Measurements from ENCODE around the gene AEN. TPM values are rescaled to one million over a fixed set of nuclear protein-coding genes. Genes with fewer than 3 reads are reported as not detected.

The AEN gene
- total and polyA plus RNA-seq, 2 experiments from 2014 or later = 22.3 to 35.9 TPM

DNA sequence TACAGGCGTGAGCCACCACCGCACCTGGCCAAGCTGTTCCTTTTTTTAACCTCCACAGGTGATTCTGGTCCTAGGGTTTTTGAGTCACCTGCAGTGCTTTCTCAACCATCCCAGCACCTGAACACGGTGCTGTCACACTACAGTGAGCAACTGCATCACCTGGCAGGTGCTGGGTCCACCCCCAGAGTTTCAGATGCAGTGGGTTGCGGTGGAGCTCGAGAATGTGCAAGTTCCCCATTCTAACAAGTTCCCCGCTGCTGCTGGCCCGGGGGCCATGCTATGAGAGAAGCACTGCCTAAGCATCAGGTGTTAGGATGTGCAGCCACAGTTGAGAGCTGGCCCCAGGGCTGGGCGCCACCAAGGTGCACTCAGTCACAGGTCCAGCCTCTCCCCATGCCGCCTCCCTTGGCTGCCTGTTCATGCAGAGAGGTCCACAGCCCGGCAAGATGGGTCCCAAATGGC lies 35.7 kb downstream of the AEN start:
- Histone ChIP-seq H3K79me2 (ENCODE audit: insufficient read depth) (no peaks in the 10 kb centered on the region), H3K4me2 (ENCODE audit: unreplicated experiment) (no peak overlapping the region), H3K9me3 (ENCODE audit: low read depth) (no peaks in the 10 kb centered on the region), H3K9me2 (ENCODE audit: insufficient read depth) (no peaks in the 10 kb centered on the region), H3K9ac (no peak overlapping the region), H3K36me3 (ENCODE audit: low read depth) (no peaks in the 10 kb centered on the region), H3K27ac (no peak overlapping the region), H4K20me1 (ENCODE audit: insufficient read depth) (no peaks in the 10 kb centered on the region), H3K4me1 (ENCODE audit: insufficient read depth) (peaks cover 27% of the 10 kb centered on the region), H2AFZ (no peak overlapping the region), H3K27me3 (replicated peaks; ENCODE audit: insufficient read depth) (no peaks in the 10 kb centered on the region), H3K4me3 (no peak overlapping the region), H3F3A (ENCODE audit: insufficient read depth) (peaks cover 13% of the 10 kb centered on the region; the same call in 1 of the 2 replicates)
- DNase-seq = no peak
- TF ChIP-seq EZH2phosphoT487 (IDR thresholded peaks at IDR 0.05; ENCODE audit: insufficient read depth, low read depth) (no peak), EZH2 (IDR thresholded peaks at IDR 0.05; ENCODE audit: insufficient read depth, poor library complexity, severe bottlenecking) (no peak)
- in situ Hi-C loops (cut with MboI) = loop anchor here (25.0 kb wide), 2 partner anchors 356 to 531 kb away; no protein-coding TSS in a partner anchor
- 66 to 67% methylated on average over 10 of the region's 10 CpGs for WGBS, 2 experiments (ENCODE audit: low coverage in 1 of 2, low lambda C conversion rate in 2 of 2, missing lambda C conversion rate in 2 of 2)

DNA sequence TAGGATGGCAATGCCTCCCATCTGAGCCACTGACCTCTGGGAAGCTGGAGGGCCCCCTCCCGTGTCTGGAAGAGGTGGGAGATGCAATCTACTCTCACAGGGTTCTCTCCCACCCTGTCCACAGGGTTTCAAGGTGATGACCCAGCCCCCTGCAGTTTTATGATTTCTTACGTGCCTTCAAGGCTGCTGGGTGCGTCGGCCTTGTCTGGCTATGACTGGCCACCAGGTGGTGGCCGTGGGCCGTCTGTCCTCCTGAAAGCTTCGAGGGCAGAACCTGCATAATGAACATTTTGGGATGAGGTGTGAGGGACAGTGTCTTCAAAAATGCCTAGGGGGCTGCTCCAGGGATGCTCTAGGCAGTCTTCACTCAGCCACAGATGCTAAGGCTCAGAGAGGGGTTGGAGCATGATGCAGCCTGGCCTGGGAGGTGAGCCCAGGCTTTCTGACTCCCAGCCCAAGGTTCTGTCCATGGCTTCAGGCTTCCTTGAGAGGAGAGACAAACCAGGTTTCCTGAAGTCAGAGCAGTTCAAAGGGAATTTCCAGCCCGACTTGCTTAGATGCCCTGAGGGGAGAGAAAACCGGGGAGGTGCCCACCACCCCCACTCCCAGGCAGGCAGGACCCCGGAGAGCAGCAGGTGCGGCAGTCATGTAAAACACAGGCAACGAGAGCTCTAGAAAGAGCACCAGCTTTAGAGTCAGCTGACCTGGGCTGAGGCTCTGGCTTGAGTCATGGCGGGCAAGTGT lies 36.4 kb downstream of the AEN start:
- peak; percentile 81 for DNase-seq
- 25 to 26% methylated on average over 13 of the region's 13 CpGs for WGBS, 2 experiments (ENCODE audit: low coverage in 1 of 2, low lambda C conversion rate in 2 of 2, missing lambda C conversion rate in 2 of 2)

DNA sequence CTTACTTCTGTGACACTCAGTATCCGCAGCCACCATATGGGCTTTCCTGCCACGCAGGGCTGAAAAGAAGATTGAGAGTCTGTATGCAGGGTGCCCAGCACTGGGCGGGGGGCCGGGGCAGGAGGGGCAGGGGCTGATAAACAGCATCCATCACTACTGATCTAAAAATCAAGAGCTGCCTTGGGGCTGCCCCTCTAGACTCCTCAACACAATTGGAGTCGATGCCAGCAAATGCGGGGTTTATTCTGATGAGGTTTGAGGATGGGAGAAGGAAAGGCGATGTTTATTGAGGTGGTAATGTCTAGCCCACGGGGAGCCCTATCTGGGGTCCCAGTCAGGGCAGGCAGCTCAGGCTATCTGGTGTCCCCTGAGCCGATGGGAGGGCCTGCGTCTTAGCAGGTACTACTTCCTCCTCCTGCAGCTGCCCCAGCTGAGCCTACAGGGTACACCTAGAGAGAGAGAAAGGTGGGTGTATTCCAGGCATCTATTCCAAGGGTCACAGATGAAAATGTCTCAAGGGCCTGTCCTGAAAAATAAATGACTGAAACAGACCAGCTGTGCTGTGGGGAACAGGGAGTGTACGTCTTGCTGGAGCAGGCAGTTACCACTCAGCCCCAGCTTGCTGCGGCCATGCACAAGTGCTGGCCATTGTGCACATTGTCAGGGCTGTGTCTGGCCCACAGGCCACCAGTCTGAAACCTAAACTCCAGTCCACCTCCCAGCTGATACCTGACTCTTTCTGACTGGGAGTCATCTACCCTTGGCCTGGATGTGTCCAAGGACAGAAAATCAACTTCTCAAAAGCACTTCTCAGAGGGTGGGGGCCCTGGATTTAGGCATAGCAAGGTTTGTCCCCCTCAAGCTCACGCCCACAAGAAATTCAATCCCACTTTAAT lies 37.2 kb downstream of the AEN start:
- no peak for DNase-seq
- Histone ChIP-seq H3F3A (ENCODE audit: insufficient read depth) (peaks cover 19% of the 10 kb centered on the region; the same call in 1 of the 2 replicates), H3K4me2 (ENCODE audit: unreplicated experiment) (no peak overlapping the region), H3K36me3 (ENCODE audit: low read depth) (no peaks in the 10 kb centered on the region), H3K27me3 (replicated peaks; ENCODE audit: insufficient read depth) (no peaks in the 10 kb centered on the region), H3K9ac (no peak overlapping the region), H3K9me2 (ENCODE audit: insufficient read depth) (no peaks in the 10 kb centered on the region), H3K27ac (no peak overlapping the region), H3K9me3 (ENCODE audit: low read depth) (no peaks in the 10 kb centered on the region), H2AFZ (no peak overlapping the region), H3K79me2 (ENCODE audit: insufficient read depth) (no peaks in the 10 kb centered on the region), H3K4me1 (ENCODE audit: insufficient read depth) (peaks cover 31% of the 10 kb centered on the region), H3K4me3 (no peak overlapping the region), H4K20me1 (ENCODE audit: insufficient read depth) (no peaks in the 10 kb centered on the region)
- in situ Hi-C loops (cut with MboI) = loop anchor here (25.0 kb wide), 2 partner anchors 354 to 529 kb away; no protein-coding TSS in a partner anchor
- TF ChIP-seq EZH2 (IDR thresholded peaks at IDR 0.05; ENCODE audit: insufficient read depth, poor library complexity, severe bottlenecking) (no peak), EZH2phosphoT487 (IDR thresholded peaks at IDR 0.05; ENCODE audit: insufficient read depth, low read depth) (no peak)
- WGBS, 2 experiments (ENCODE audit: low coverage in 1 of 2, low lambda C conversion rate in 2 of 2, missing lambda C conversion rate in 2 of 2) = 75 to 83% methylated on average over 11 to 13 of the region's 13 CpGs

More for the DNA sequence above, 36.4 kb downstream of the AEN start:
- Histone ChIP-seq H2AFZ (no peak overlapping the region), H3F3A (ENCODE audit: insufficient read depth) (peaks cover 19% of the 10 kb centered on the region; the same call in 1 of the 2 replicates), H3K9me3 (ENCODE audit: low read depth) (no peaks in the 10 kb centered on the region), H3K4me1 (ENCODE audit: insufficient read depth) (peaks cover 31% of the 10 kb centered on the region), H3K9me2 (ENCODE audit: insufficient read depth) (no peaks in the 10 kb centered on the region), H3K4me3 (no peak overlapping the region), H3K36me3 (ENCODE audit: low read depth) (no peaks in the 10 kb centered on the region), H3K27ac (no peak overlapping the region), H3K4me2 (ENCODE audit: unreplicated experiment) (no peak overlapping the region), H3K9ac (no peak overlapping the region), H3K27me3 (replicated peaks; ENCODE audit: insufficient read depth) (no peaks in the 10 kb centered on the region), H4K20me1 (ENCODE audit: insufficient read depth) (no peaks in the 10 kb centered on the region), H3K79me2 (ENCODE audit: insufficient read depth) (no peaks in the 10 kb centered on the region)
- in situ Hi-C loops (cut with MboI) = loop anchor here (25.0 kb wide), 2 partner anchors 355 to 530 kb away; no protein-coding TSS in a partner anchor
- TF ChIP-seq EZH2 (IDR thresholded peaks at IDR 0.05; ENCODE audit: insufficient read depth, poor library complexity, severe bottlenecking) (no peak), EZH2phosphoT487 (IDR thresholded peaks at IDR 0.05; ENCODE audit: insufficient read depth, low read depth) (no peak)

Data from GM23248 (cell line).